Measurements from ENCODE around the gene CDC42.

GRCh38 chr1:22111115-22111514 is 58.6 kb downstream of the CDC42 start:
- TF ChIP-seq MTA2 (IDR thresholded peaks at IDR 0.05; ENCODE audit: low read depth) (no peak), KDM1A (IDR thresholded peaks at IDR 0.05) (no peak), CTCF (IDR thresholded peaks at IDR 0.05 in 2 of 3, conservative IDR thresholded peaks at IDR 0.05 in 1 of 3; ENCODE audit: insufficient read depth in 2 of 3, low read depth in 1 of 3, low read length in 3 of 3) (no peak), KDM4B (IDR thresholded peaks at IDR 0.05; ENCODE audit: borderline replicate concordance in 2 of 2, low read depth in 1 of 2) (no peak), MAFF (IDR thresholded peaks at IDR 0.05; ENCODE audit: low read length) (no peak), TCF15 (CRISPR knock-in tag; IDR thresholded peaks at IDR 0.05) (no peak), PHB2 (IDR thresholded peaks at IDR 0.05; ENCODE audit: low read depth) (no peak)
- TF ChIP-seq, protein P1, sequence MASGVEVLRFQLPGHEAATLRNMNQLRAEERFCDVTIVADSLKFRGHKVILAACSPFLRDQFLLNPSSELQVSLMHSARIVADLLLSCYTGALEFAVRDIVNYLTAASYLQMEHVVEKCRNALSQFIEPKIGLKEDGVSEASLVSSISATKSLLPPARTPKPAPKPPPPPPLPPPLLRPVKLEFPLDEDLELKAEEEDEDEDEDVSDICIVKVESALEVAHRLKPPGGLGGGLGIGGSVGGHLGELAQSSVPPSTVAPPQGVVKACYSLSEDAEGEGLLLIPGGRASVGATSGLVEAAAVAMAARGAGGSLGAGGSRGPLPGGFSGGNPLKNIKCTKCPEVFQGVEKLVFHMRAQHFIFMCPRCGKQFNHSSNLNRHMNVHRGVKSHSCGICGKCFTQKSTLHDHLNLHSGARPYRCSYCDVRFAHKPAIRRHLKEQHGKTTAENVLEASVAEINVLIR (CRISPR knock-in tag; IDR thresholded peaks at IDR 0.05): no peak
